GM21423 (cell line): ENCODE data around the gene COL4A2.

Experiments
- ATAC-seq: cut with Tn5 transposase; IDR thresholded peaks from one replicate; pipeline ENCODE4 v1.9.1; 2021; ENCODE audit warnings: mild to moderate bottlenecking, moderate library complexity; ENCODE audit not compliant: unreplicated experiment

Gene COL4A2

DNA sequence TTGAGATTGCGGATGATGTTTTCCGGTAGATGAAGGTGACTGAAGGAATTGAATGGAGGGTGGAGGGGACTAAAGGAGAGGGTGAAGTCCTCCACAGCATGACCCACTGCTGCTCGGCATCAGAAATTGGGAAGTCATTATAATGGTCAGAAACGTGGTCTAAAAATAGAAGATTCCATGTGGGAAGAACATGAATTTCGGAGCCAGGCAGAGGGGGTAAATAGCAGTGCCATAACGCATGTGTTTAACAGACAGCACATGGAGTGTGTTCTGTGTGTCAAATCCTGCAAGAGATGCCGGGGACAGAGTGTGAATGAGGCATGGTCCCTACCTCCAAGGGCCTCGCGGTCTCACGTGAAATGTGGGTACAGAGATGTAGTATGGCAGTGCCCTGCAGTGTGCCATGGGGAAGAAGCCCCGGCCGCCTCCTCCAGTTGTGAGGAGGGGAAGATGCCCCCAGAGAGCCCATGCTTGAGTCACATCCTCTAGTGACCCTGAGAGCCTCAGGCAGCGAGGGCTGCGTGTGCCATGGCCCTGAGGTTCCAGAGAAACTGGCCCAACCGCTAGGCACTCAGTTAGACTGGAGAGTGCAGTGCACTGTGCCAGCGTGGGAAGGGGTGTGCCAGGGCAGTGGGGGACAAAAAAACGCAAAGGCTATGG, 106.1 kb downstream of the COL4A2 start:
- no peak for ATAC-seq

DNA sequence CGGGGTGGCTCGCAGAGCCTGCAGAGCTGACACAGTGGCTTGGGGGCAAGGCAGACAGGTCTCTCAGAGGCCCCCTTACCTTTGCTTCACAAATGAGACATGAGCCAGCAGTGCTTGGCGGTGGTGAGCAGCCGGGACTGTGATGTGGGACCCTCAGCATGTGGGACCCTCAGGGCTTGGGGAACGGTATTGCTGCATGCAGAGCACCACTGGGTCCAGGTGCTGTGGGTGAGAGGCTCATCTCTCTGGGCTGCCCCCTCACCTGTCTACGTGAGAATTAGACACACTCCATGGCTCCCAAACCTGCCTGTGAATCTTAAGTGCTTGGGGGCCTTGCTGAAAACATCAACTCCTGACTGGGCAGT, 106.6 kb downstream of the COL4A2 start:
- ATAC-seq, result no peak

DNA sequence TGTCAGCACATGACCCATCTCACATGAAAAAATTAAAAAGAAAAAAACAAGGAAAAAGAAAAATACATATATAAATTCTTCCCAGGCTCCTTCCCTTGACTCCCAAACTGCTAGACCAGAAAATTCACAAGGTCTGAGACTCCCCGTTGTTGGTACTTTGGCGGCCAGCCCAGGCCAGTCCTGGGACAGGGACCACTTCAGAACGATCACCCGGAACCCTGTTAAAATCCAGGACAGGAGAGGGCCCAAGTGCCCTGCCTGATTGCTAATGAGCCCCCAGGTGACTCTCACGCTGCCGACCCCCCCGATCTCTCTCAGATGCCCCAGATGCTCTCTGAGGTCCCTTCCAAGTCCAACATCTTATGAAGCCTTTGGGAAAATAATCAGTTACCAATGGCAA, 107.2 kb downstream of the COL4A2 start:
- no peak for ATAC-seq

DNA sequence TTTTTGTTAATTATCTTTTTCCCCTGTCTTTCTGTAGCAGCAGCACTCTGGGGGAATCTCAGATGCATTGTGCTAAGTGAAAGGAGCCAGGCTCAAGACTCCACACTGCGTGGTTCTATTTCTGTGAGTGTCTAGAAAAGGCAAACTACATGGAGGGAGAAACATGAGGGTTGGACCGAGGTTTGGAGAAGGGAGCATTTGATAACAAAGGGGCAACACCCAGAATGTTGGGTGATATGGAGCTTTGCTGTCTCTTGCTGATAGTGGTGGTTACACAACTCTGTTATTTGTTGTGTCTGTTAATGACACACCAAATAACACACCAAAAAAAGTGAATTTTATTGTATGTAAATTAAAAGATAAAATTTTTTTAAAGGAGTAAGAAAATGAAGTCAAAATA, 107.8 kb downstream of the COL4A2 start:
- no peak for ATAC-seq

DNA sequence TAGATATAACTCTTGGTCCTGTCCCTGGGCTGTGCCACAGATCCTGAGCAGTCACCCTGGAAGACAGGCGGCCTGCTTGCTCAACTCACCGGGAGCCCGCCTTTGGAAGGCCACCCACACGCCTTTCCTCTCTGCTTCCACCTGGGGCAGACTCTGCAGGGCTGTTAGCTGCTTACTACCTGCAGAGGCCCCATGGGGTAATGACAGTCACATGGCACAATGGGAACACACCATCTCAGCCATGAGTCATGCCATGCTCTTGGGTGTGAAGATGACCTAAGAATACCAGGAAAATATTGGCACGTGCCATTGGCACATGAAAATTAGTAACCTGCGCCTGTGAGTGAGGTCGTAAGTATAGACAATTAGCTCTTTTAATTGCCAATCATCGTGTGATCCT, 108.6 kb downstream of the COL4A2 start:
- ATAC-seq, result no peak

DNA sequence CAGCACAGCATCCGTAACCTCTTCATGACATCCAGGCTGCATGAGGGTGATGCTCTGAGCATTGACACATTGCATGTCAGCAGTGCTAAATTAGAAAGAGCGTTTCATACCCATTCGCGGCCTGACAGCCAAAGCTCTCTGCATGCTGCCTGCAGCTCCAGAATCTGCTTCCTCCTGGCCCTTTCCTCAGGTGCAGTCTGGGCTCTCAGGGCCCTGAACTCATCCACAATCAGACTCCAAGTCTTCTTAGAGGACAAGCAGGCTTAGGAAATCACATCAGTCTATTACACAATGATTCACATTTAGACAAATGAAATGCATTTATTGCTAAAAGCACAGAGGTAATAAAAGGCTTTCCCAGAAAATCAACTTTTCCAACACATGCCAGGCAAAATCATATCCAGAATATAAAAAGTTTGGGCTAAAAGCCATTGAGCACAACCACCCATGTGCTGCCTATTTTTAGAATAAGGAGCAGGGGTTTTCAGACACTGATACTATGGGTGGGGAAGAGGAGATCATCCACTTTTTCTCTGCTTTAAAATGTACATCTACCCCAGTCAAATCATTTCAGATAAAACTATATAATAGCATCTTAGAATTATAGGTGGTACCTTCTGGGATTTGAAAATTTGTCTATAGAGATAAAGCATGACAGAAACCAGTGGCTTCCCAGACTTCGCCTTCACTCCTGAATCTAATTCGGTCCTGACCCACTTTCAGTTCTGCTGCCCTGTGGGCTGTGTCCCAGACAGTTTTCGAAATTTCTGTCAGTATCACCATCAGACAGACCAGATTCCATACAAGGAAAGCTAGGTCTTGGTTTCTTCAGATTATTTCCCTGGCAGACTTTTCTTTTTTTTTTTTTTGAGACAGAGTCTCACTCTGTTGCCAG, 109.3 kb downstream of the COL4A2 start:
- ATAC-seq, result no peak

DNA sequence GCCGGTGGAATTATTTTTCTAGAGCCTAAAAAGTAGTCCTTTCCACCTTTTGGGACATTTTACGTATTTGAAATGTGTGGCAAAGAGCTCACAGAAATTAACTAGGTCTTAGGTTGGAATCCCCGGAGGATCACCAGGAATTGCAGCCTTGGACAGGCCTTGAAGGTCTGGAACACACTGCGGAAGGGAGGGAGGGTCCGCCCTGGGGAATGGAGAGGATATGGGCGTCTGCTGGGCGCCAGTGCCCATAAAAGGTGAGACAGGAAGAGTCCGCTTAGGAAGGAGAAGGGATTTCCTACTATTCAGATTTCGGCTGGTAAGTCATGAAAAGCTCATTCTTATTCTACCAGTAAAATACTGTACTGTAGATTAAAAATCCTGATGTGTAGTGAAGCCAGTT, 111.9 kb downstream of the COL4A2 start:
- ATAC-seq, result peak; percentile 11

DNA sequence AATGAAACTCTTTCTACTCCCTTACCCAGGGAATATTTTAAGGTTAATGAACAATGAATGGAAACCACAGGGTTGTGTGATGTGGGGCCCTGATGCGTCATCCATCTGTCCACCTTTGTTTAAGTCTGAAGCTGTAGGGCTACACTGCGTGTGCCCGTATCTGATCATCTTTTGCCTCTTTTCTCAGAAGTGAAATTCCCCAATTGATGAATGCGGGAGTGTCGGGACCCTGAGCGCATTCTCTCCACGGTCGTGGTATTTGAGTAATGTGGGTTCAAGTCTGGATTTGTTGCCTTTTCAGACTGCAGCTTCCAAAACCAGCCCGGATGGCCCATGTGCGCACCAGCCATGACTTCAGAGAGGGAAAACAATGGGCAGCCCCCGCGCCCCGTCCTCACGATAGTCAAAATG, 112.3 kb downstream of the COL4A2 start:
- ATAC-seq, result peak; percentile 62

DNA sequence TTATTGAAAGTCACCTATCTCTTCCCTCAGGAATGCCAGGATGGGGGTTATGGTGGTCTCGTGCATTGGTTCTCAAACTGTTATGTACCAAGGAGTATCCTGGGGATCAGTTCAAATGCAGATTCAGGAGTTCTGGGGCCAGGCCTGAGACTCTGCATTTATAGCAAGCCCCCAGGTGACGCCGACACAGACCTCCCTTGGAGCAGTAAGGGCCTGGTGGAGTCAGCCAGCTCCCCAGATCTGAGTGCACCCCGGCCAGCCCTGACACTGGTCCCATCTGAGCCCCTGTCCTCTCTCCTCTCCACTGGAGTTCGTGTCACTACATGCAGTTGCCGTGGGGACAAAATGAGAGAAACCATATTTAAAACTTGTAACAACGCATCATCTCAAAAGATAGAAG, 112.9 kb downstream of the COL4A2 start:
- no peak for ATAC-seq

DNA sequence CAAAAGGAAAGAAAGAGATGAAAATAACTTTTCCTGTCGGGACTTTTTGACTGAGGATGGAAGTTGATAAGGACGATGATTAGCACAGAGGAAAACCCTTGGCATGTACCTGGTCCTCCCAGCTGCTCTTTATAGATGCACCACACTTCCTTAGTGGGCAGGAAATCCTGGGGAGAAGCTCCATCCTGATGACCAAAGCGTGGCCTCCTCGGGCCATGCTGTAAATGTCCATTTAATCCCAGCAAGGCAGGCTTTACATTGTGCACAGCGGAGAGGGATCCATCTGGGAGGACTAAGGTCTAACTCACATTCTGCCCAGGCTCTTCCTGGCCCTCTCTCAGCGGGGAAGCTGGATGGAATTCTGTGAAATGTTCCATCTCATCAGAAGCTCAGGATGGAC, 113.5 kb downstream of the COL4A2 start:
- no peak for ATAC-seq

DNA sequence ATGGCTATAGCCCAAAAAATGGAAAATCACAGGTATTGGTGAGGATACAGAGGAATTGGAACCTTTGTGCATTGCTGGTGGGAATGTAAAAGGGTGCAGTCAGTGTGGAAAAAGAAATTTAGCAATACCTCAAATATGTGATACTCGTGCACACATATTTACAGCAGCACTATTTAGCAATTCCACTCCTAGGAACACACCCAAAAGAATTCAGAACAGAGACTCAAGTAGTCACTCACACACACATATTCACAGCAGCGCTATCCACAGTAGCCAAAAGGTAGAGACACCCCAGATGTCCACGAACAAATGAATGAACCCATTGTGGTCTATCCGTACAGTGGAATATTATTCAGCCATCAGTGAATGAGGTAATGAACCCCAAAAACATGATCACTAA, 114.0 kb downstream of the COL4A2 start:
- no peak for ATAC-seq

DNA sequence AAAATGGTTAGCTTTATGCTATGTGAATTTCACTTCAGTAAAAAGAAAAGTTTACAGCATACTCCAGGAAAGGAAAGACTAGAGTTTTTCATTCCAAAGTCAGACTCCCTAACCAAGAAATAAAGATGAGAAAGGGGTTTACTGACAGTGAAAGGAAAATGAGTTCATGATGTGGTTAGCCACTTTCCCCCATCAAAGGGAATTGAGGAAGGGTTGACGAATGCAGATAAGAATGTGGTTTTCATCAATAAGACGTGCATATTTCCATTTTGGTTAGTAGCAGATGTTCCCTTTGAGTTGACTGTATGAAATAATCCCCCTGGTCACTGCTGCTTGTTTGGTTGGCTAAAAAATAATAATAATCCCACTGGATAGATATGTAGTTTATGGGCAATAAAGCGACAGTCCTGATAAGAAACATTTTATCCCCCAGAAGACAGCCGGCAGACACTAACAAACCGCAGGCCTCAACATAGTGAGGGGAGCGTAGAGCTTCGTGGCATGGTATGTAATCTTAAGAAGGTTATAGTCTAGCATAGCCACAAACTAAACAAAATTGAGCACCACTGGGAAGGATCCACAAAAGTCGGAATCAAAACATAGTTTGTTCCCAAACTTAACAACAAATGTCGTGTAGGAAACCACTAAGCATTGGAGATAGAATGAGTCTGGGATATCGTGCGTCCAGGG, 114.8 kb downstream of the COL4A2 start:
- no peak for ATAC-seq

DNA sequence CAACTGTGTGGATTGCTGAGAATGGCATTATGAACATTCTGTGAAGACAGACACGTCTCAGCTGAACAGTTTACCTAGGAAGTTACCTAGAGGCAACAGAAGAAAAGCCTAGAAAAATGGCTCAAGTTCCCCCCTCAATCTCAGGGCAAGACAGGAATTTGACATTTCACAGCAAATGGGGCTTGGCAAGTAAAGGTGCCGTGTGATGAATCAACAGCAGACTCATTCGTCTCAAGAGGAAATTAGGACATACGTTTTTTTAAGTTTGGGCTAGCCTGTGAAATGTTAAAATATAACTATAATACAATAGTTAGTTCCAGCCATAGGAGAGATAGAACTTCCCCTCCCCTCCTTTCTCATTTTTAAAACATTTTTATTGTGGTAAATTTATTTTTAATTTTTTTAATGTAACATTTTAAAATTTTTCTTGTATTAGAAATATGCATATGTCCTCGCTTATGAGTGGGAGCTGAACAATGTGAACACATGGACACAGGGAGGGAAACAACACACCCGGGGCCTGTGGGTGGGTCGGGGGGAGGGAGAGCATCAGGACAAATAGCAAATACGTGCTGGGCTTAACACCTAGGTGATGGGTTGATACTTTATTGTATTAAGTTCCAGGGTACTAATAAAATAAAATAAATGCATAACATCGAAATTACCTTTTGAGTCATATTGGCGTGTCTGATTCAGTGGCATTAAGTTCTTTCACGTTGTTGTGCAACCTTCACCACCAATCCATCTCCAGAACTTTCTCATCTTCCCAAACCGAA, 116.0 kb downstream of the COL4A2 start:
- no peak for ATAC-seq

DNA sequence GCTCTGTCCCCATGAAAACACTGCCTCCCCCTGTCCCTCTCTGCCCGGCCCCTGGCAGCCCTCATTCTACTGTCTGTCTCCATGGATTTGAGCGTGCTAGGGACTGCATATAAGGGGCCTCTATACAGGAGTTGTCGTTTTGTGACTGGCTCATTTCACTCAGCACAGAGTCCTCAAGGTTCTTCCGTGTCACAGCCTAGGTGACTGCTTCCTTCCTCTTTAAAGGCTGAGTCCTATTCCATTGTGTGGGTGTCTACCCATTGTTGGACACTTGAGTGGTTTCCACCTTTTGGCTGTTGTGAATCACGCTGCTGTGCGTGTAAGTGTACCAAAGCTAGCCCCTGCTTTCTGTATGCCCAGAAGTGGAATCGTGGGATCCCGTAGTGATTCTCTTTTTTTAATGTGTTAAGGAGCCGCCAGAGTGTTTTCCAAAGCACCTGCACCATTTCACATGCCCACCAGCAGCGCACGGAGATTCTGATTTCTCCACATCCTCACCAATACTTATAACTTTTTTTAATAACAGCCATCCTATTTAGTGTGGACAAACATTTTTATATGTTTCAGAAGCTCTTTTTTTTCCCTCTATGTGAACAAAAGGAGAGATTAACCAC, 116.7 kb downstream of the COL4A2 start:
- no peak for ATAC-seq

DNA sequence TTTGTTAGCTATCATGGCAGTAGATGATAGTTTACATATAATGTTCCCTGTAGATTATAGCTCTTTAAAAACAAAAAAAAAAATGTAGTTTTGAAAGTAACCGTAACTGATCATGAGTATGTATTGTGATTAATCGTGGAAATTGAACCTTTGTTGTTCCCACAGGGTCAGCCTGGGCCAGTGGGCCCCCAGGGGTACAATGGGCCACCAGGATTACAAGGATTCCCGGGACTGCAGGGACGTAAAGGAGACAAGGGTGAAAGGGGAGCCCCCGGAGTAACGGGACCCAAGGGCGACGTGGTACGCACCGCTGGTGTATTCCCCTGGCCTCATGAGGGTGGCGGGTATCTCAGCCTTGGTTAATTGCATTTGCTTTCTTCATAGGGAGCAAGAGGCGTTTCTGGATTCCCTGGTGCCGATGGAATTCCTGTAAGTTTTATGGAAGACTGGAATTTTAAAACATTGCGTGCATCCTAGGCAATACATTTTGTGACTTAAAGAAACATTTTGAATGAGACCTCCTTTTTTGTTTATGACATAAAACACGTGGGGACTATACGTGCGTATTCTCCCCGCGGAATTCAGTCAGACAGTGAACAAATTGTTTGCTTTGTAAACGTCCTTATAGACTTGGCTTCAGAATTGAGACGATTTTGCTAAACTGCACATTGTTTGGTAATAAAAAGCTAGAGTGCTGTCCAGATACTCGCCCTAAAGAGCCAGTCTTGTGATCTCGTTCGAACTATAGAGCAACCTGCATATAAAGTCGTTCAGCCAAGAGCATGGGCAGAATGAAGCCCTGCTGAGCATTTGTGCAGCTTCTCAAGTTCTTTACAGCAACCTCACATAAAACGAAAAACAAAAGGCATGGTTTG, 117.7 kb downstream of the COL4A2 start:
- no peak for ATAC-seq

DNA sequence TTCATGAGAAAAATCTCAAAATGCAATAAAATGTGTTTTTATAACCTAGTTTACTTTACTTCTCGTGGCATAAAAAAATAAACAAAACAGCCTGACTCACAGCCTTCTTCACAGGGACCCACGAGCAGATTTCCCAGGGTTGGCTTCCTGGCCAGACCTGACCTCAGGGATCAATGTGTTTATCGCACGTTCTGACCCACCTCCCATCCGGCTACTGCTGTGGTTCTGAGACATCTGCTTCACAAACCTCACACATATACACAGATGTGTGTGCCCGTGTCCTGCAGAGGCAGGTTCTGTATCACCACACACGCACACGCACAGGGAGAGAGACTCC, 118.3 kb downstream of the COL4A2 start:
- ATAC-seq, result no peak

DNA sequence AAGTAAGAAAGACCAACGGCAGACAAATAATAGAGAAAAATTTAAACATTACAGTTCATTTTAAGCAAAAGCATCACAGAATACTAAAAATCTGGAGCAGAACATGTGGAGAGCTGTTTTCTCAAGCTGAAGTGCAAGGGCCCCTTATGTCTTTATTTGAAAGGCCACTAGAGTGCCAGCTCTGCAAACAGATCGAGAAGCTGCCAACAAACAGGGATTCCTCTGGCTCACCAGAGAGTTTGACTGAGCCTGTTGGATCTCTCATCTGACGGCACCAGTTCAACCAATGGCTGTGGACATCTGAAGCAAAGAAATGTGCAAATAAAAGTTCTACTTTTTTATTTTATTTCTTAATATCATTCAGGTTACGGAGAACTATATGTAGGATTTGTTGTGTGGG, 119.7 kb downstream of the COL4A2 start:
- no peak for ATAC-seq

DNA sequence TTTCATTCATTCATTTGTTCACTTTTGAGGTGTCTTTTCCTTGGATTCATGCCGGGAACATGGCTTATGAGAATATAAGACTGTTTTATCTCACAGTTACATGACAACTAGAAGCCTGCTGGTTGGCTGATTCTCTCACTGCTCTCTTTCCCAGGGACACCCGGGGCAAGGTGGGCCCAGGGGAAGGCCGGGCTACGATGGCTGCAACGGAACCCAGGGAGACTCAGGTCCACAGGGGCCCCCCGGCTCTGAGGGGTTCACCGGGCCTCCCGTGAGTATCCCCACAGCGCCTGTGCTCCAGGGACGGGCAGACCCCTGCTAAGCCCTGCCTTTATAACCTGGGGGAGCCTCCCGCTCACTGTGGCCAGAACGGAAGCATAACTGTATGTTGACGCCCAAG, 121.2 kb downstream of the COL4A2 start:
- no peak for ATAC-seq

DNA sequence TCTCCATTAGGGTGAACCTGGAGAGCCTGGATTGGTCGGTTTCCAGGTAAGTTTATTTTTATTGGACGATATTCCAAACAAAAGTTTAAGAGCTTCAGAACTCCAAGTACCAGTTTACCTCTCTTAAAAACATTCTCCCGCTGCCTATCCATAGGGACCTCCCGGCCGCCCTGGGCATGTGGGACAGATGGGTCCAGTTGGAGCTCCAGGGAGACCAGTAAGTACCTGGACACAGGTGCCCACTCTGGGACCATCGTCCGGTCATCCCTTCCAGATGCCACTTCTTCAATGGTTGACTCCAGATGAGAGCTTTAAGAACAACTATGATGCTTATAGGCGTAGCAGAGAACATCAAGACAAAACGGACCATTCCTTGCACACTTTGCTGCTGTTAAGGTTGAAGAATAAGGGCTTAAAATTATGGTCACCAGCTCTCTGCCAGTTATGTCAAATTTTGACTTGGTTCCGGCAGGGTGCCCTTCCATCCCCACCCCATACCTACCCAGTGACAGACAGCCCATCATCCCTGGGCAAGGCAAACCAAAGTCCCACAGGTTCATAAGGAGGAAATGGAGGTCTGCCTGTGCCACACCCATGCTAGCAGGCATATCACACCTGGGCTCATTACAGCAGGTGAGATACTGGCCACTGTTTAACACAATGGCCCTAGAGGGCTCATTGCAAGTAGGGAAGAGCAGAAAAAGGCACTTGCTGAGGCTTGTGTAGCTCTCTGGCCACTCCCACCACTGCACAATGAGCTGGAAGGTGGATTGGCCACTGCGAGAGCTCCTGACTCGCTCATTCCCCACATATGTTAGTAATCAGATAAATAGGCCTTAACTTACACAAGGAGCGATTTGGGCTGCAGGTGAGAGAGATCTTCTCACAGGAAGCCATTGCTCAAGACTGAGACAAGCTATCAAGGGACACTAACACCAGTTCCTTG, 123.6 kb downstream of the COL4A2 start:
- no peak for ATAC-seq
